Mesothelial cell of epicardium (in vitro differentiated cells): ENCODE measurements around the gene WNK2. TPM values are rescaled to one million over a fixed set of nuclear protein-coding genes. Genes with fewer than 3 reads are reported as not detected.

Source experiments
- DNase-seq, 2 experiments: peaks; one replicate each; pipeline ENCODE4 v3.0.0; 2021; ENCODE audit warnings: low spot score in 2 of 2; ENCODE audit not compliant: unreplicated experiment in 2 of 2
- H3K27ac Mint-ChIP-seq: 2 replicates; pipeline ENCODE4 v1.8.0; 2021; ENCODE audit warnings: mixed read lengths
- H3K27me3 Mint-ChIP-seq: 2 replicates; pipeline ENCODE4 v1.8.0; 2021; ENCODE audit warnings: low read depth, mixed read lengths
- H3K36me3 Mint-ChIP-seq: 2 replicates; pipeline ENCODE4 v1.8.0; 2021; ENCODE audit warnings: mixed read lengths
- H3K4me1 Mint-ChIP-seq: 2 replicates; pipeline ENCODE4 v1.8.0; 2021; ENCODE audit warnings: mixed read lengths
- H3K4me3 Mint-ChIP-seq: 2 replicates; pipeline ENCODE4 v1.8.0; 2021; ENCODE audit warnings: mild to moderate bottlenecking, moderate library complexity, mixed read lengths
- H3K9me3 Mint-ChIP-seq: 2 replicates; pipeline ENCODE4 v1.8.0; 2021; ENCODE audit warnings: mixed read lengths
- total RNA-seq: library from RNA; stranded (reverse); gene quantifications from 3 replicates; pipeline ENCODE4 v1.2.1, GENCODE V29; 2021
- TF ChIP-seq, protein P1 (sequence below): fragments of 200-600 bp; sonication (generic); IDR thresholded peaks from one replicate; pipeline ENCODE4 v1.5.0; 2021; ENCODE audit warnings: antibody characterized with exemption; ENCODE audit not compliant: unreplicated experiment

The WNK2 gene
- total RNA-seq, 1 donor from 2014 or later, result 66.0 TPM

DNA sequence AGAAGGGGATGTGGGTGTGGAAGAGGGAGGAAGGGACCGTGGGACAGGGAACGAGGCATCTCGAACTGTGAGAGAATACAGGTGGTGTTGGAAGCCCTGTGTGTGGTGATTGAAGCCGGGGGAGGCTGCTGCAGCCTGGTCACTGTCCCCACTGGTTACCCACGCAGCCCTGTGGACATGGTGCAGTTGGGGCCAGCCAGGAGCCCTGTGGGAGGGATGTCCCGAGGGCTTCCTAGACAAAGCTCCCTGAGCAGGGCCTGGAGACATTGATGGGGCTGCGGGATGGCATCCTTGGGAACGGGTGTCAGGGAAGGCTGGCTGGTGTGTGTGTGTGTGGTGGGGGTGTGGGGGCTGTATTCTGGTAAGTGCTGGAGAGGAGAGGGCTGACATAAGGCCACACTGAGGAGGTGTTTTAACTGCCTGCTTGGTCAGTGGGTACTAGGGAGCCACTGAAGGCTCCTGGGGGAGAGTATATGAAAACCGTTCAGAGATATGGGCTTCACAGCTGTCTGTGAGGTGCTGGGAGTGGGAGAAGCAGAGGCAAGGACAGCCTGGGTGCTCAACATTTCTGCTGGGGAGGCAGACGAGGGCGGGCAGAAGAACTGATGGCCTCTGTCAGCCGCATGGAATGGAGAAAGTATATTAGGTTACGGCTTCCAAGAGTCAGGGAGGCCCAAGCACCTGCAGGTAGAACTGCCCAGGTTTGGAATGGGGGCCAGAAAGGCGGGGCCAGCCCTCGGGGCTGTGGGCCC is 20.0 kb downstream of the WNK2 start:
- TF ChIP-seq, protein P1, sequence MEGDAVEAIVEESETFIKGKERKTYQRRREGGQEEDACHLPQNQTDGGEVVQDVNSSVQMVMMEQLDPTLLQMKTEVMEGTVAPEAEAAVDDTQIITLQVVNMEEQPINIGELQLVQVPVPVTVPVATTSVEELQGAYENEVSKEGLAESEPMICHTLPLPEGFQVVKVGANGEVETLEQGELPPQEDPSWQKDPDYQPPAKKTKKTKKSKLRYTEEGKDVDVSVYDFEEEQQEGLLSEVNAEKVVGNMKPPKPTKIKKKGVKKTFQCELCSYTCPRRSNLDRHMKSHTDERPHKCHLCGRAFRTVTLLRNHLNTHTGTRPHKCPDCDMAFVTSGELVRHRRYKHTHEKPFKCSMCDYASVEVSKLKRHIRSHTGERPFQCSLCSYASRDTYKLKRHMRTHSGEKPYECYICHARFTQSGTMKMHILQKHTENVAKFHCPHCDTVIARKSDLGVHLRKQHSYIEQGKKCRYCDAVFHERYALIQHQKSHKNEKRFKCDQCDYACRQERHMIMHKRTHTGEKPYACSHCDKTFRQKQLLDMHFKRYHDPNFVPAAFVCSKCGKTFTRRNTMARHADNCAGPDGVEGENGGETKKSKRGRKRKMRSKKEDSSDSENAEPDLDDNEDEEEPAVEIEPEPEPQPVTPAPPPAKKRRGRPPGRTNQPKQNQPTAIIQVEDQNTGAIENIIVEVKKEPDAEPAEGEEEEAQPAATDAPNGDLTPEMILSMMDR, result no peak
- H3K27me3 Mint-ChIP-seq, result no peaks in the 10 kb centered on the region
- H3K9me3 Mint-ChIP-seq, result no peaks in the 10 kb centered on the region
- no peak overlapping the region for H3K27ac Mint-ChIP-seq
- H3K36me3 Mint-ChIP-seq, result no peaks in the 10 kb centered on the region
- H3K4me1 Mint-ChIP-seq, result peaks cover 45% of the 10 kb centered on the region
- no peak overlapping the region for H3K4me3 Mint-ChIP-seq
- no peak for DNase-seq

DNA sequence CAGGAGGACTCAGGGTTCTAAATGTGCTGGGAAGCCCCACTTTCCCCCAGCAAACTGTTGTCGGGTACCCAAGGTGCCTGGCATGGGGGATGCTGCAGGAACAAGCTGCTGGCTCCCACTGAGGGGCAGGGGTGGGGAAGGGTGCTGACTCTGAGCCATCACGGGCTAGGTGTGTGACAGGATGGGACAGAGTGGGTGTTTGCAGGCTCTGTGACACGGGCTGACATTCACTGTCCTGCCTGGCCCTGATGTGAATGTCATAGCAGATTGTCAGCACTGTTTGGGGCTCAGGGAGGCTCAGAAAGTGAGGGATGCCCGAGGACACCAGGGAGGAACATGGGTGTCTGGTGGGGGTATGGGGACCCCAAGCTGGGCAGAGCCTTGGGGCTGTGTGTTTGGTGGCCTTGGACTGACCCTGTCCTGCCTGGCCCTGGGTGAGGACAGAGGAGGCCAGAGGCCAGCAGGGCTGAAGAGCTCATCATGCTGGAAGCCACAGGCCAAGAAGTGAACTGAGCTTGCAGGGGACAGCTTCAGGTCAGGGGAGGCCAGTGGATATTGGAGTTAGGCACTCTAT is 20.6 kb downstream of the WNK2 start:
- H3K4me1 Mint-ChIP-seq, result peaks cover 45% of the 10 kb centered on the region
- H3K27ac Mint-ChIP-seq, result no peak overlapping the region
- H3K4me3 Mint-ChIP-seq, result no peak overlapping the region
- no peaks in the 10 kb centered on the region for H3K27me3 Mint-ChIP-seq
- DNase-seq, result no peak
- no peaks in the 10 kb centered on the region for H3K36me3 Mint-ChIP-seq
- TF ChIP-seq, protein P1, result no peak
- no peaks in the 10 kb centered on the region for H3K9me3 Mint-ChIP-seq

DNA sequence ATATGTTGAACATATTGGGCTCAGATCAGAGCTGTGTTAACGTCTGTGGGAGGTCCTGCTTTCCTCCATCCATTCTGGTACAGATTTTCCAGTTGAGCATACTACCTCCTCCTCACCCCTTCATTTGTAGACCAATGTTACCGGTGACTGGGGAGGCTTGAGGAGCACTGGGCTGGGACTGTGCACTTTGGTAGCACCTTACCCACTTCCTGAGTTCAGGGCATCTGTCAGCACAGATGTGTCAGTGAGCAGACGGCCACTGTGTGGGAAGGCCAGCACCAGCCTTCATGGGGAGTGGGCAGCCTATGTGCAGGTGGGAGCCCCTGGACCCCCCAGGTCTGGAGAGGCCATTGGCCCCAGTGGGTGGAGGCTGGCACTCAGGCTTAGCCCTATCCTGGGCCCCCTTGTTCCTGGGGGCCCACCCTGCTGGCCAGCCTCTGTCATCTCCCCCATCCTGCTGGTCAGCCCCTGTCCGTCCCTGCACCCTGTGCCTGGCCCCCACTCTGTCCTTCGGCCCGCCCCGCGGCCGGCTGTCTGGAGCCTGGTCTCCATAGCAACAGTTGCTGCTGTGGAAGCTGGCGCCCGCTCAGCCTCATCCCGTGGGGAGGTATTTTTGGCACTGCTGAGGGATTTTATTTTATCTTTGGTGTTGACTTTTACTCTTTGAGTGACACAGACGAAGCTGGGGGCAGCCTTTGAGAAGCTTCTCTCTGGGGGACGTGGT is 21.3 kb downstream of the WNK2 start:
- no peak overlapping the region for H3K4me3 Mint-ChIP-seq
- DNase-seq, result no peak
- peaks cover 45% of the 10 kb centered on the region for H3K4me1 Mint-ChIP-seq
- no peak overlapping the region for H3K27ac Mint-ChIP-seq
- H3K27me3 Mint-ChIP-seq, result no peaks in the 10 kb centered on the region
- H3K9me3 Mint-ChIP-seq, result no peaks in the 10 kb centered on the region
- no peaks in the 10 kb centered on the region for H3K36me3 Mint-ChIP-seq
- TF ChIP-seq, protein P1, result no peak

DNA sequence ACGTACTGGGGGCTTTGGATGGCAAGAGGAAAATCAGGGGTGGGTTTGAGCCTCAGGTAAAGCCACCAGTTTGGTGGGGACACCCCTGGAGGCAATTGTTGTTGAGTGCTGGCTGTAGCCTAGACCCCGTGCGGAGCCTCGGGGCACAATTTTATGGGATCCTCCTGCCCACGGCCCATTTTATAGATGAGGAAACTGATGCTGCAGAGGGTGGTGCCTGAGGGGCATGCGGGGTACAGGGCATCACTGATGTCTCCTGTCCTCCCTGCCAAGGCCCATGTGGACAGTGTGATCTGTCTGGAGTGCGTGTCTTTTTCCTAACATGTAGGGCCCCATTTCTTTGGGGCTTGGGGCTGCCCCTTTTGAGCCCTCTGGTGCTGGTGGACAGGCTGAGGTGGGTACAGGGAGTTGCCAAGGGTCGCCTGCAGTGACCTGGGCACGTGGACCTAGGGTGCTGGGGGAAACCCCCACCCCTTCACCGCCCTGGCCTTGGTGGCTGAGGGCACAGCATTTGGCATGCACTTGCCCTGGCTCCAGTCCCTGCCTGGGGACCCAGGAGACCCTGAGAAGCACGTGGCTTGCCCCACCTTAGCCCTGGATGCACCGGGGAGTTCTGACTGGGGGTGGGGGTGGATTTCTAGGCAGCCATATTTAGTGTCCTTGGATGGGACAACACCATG is 22.1 kb downstream of the WNK2 start:
- Mint-ChIP-seq H3K27me3 (no peaks in the 10 kb centered on the region), H3K9me3 (no peaks in the 10 kb centered on the region), H3K4me3 (no peak overlapping the region), H3K27ac (no peak overlapping the region), H3K36me3 (no peaks in the 10 kb centered on the region), H3K4me1 (peaks cover 39% of the 10 kb centered on the region)
- DNase-seq, result no peak
- TF ChIP-seq, protein P1, result no peak

DNA sequence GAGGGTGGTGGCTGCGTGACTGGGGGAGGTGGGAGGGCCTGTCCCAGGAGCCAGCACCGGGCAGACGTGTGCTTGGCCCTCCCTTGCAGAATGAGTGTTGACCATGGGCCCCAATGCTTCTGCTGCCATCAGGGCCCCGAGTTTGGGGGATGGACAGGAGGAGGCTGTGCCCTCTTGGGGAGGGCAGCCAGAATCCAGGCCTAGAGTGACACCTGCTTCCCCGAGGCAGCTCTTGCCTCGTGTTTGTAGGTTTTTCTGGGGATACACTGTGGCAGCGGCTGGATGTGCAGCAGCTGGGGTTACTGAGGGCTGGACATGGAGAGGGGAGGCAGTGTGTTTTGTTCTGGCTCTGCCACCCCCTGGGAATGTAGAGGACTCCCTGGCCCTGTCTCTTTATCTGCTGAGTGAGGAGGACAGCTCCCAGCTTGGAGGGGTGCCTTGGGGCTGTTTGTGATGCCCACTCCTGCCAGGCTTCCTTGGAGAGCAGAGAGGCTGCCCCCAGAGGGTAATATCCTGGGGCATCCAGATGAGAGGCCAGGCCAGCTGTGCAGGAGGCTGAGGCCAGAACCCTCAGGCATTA is 22.7 kb downstream of the WNK2 start:
- TF ChIP-seq, protein P1, result no peak
- Mint-ChIP-seq H3K9me3 (no peaks in the 10 kb centered on the region), H3K4me3 (no peak overlapping the region), H3K36me3 (no peaks in the 10 kb centered on the region), H3K27me3 (no peaks in the 10 kb centered on the region), H3K27ac (no peak overlapping the region), H3K4me1 (peaks cover 33% of the 10 kb centered on the region)
- DNase-seq, result no peak
